Caco-2 (cell line): ENCODE measurements around the gene SENP7. TPM values are rescaled to one million over a fixed set of nuclear protein-coding genes. Genes with fewer than 3 reads are reported as not detected.

ENCODE experiments used
- BruUV-seq: library from RNA; stranded (reverse); fragments of 400-500 nt; replicated peaks from 2 replicates; lab custom pipeline; 2021; lab: Mats Ljungman, UMichigan
- CTCF ChIA-PET: fragments of 300-600 bp; sonication (Branson Sonifier 250); formaldehyde crosslinking; loops from one replicate; lab custom pipeline; 2022; ENCODE audit warnings: antibody characterized with exemption; lab: Charles Lee
- POLR2A ChIA-PET: fragments of 300-600 bp; sonication (Branson Sonifier 250); formaldehyde crosslinking; loops from one replicate; lab custom pipeline; 2022; ENCODE audit warnings: antibody characterized with exemption; lab: Charles Lee
- DNase-seq, 2 experiments: peaks; one replicate each; pipeline versions ENCODE4 v3.0.0 to v3.0.0-alpha.2; 2020 to 2022
- H3K27me3 ChIP-seq: replicated peaks from 2 replicates; pipeline ENCODE4 v1.6.0; 2011; ENCODE audit warnings: low read length; ENCODE audit not compliant: control insufficient read depth, insufficient read depth
- H3K36me3 ChIP-seq: 2 replicates; pipeline ENCODE4 v1.5.1; 2011; ENCODE audit warnings: low read length; ENCODE audit not compliant: control insufficient read depth, insufficient read depth
- H3K4me1 ChIP-seq: fragments of 250-450 bp; sonication (Bioruptor Pico); 2 replicates; pipeline ENCODE4 v1.5.1; 2020; ENCODE audit warnings: mild to moderate bottlenecking
- H3K4me3 ChIP-seq: 2 replicates; pipeline ENCODE4 v1.5.1; 2011; ENCODE audit warnings: low read depth, mild to moderate bottlenecking, control low read depth, low read length
- H3K9me3 ChIP-seq: fragments of 250-450 bp; sonication (Bioruptor Pico); 2 replicates; pipeline ENCODE4 v1.5.1; 2020; ENCODE audit warnings: mild to moderate bottlenecking, moderate library complexity
- H3K27ac Mint-ChIP-seq: one replicate; pipeline ENCODE4 v1.8.0; 2022; ENCODE audit warnings: mixed read lengths; ENCODE audit not compliant: unreplicated experiment
- H3K27me3 Mint-ChIP-seq: one replicate; pipeline ENCODE4 v1.8.0; 2022; ENCODE audit warnings: mixed read lengths; ENCODE audit not compliant: insufficient read depth, unreplicated experiment
- H3K36me3 Mint-ChIP-seq: one replicate; pipeline ENCODE4 v1.8.0; 2022; ENCODE audit warnings: mild to moderate bottlenecking, mixed read lengths; ENCODE audit not compliant: insufficient read depth, unreplicated experiment
- H3K4me1 Mint-ChIP-seq: one replicate; pipeline ENCODE4 v1.8.0; 2022; ENCODE audit warnings: low read depth, mixed read lengths; ENCODE audit not compliant: unreplicated experiment
- H3K4me3 Mint-ChIP-seq: one replicate; pipeline ENCODE4 v1.8.0; 2022; ENCODE audit warnings: mild to moderate bottlenecking, moderate library complexity, mixed read lengths; ENCODE audit not compliant: unreplicated experiment
- H3K9me3 Mint-ChIP-seq: one replicate; pipeline ENCODE4 v1.8.0; 2022; ENCODE audit warnings: mixed read lengths; ENCODE audit not compliant: unreplicated experiment
- CTCF ChIP-seq, 2 experiments: fragments of 200-600 bp in 1 of 2; IDR thresholded peaks; 1 replicate in 1 of 2; 2 replicates in 1 of 2; pipeline versions ENCODE4 v1.5.1 to v1.8.0; 2011 to 2022; ENCODE audit warnings: antibody characterized with exemption in 1 of 2, control low read depth in 1 of 2, inconsistent platforms in 1 of 2, low read depth in 1 of 2, low read length in 1 of 2, mild to moderate bottlenecking in 1 of 2, moderate library complexity in 1 of 2; ENCODE audit not compliant: insufficient read depth in 1 of 2, severe bottlenecking in 1 of 2, unreplicated experiment in 1 of 2
- intact Hi-C: fragments of 100-400 bp; cut with micrococcal nuclease; formaldehyde crosslinking; loops from one replicate; pipeline ENCODE4 v1.10.0; 2022; ENCODE audit not compliant: unreplicated experiment
- total RNA-seq: library from RNA; stranded (reverse); gene quantifications from 2 replicates; pipeline ENCODE4 v1.2.3, GENCODE V29; 2022

SENP7 gene
- total RNA-seq, 1 experiment from 2014 or later: 8.5 TPM

- peaks cover 10% of the 10 kb centered on the region for H3K36me3 Mint-ChIP-seq
- H3K4me1 Mint-ChIP-seq: peaks cover 24% of the 10 kb centered on the region
- DNase-seq: no peak
- ChIA-PET POLR2A (no interaction called here), CTCF (no interaction called here)
- Histone ChIP-seq H3K36me3 (no peaks in the 10 kb centered on the region), H3K27me3 (no peaks in the 10 kb centered on the region), H3K4me1 (peaks cover 22% of the 10 kb centered on the region), H3K9me3 (no peaks in the 10 kb centered on the region), H3K4me3 (no peak overlapping the region)
- intact Hi-C loops: loop anchor here (5.0 to 10.0 kb wide), 3 partner anchors 165 to 635 kb away; no protein-coding TSS in a partner anchor
- no peak for TF ChIP-seq CTCF (IDR thresholded peaks at IDR 0.05; ENCODE audit: insufficient read depth in 1 of 2, low read depth in 1 of 2, low read length in 1 of 2, severe bottlenecking in 1 of 2, unreplicated experiment in 1 of 2)
- no peak overlapping the region for H3K27ac Mint-ChIP-seq
- H3K27me3 Mint-ChIP-seq: no peaks in the 10 kb centered on the region
- no peak overlapping the region for H3K4me3 Mint-ChIP-seq
- no TSS peak for BruUV-seq
- peaks cover 10% of the 10 kb centered on the region for H3K9me3 Mint-ChIP-seq
These were observed 133.2 kb downstream of the SENP7 start for GRCh38 chr3:101379658-101380376.

- intact Hi-C loops: loop anchor here (10.0 kb wide), 1 partner anchor 633 kb away; no protein-coding TSS in a partner anchor
- no peak overlapping the region for H3K27ac Mint-ChIP-seq
- no peak overlapping the region for H3K4me3 Mint-ChIP-seq
- no peak for TF ChIP-seq CTCF (IDR thresholded peaks at IDR 0.05; ENCODE audit: insufficient read depth in 1 of 2, low read depth in 1 of 2, low read length in 1 of 2, severe bottlenecking in 1 of 2, unreplicated experiment in 1 of 2)
- no peaks in the 10 kb centered on the region for H3K36me3 ChIP-seq
- ChIA-PET POLR2A (no interaction called here), CTCF (no interaction called here)
- H3K4me1 Mint-ChIP-seq: peaks cover 24% of the 10 kb centered on the region
- no peaks in the 10 kb centered on the region for H3K27me3 ChIP-seq
- DNase-seq: no peak
- H3K9me3 ChIP-seq: no peaks in the 10 kb centered on the region
- H3K4me3 ChIP-seq: no peak overlapping the region
- H3K36me3 Mint-ChIP-seq: no peaks in the 10 kb centered on the region
- peaks cover 10% of the 10 kb centered on the region for H3K9me3 Mint-ChIP-seq
- no TSS peak for BruUV-seq
- H3K4me1 ChIP-seq: peaks cover 22% of the 10 kb centered on the region
- no peaks in the 10 kb centered on the region for H3K27me3 Mint-ChIP-seq
These were observed 135.2 kb downstream of the SENP7 start for GRCh38 chr3:101377796-101378195.

- intact Hi-C loops: loop anchor here (10.0 kb wide), 1 partner anchor 632 kb away; no protein-coding TSS in a partner anchor
These were observed 135.8 kb downstream of the SENP7 start for GRCh38 chr3:101377209-101377608.

More at GRCh38 chr3:101377209-101377608, 135.8 kb downstream of the SENP7 start:
- no TSS peak for BruUV-seq
- peak overlapping the region; percentile 35 for H3K27ac Mint-ChIP-seq
- CTCF ChIA-PET: no interaction called here
- peaks cover 10% of the 10 kb centered on the region for H3K9me3 Mint-ChIP-seq
- H3K4me3 Mint-ChIP-seq: no peak overlapping the region
- no peaks in the 10 kb centered on the region for H3K27me3 Mint-ChIP-seq
- DNase-seq: no peak
- H3K4me1 ChIP-seq: peaks cover 22% of the 10 kb centered on the region
- peaks cover 24% of the 10 kb centered on the region for H3K4me1 Mint-ChIP-seq
- H3K36me3 Mint-ChIP-seq: no peaks in the 10 kb centered on the region
- H3K36me3 ChIP-seq: no peaks in the 10 kb centered on the region
- H3K27me3 ChIP-seq: no peaks in the 10 kb centered on the region
- no peaks in the 10 kb centered on the region for H3K9me3 ChIP-seq
- H3K4me3 ChIP-seq: no peak overlapping the region
- TF ChIP-seq CTCF (IDR thresholded peaks at IDR 0.05; ENCODE audit: insufficient read depth in 1 of 2, low read depth in 1 of 2, low read length in 1 of 2, severe bottlenecking in 1 of 2, unreplicated experiment in 1 of 2): no peak
- POLR2A ChIA-PET: no interaction called here
